NCI-H446 (cell line): Measurements from ENCODE around the gene RASSF8.
A peak's percentile ranks its signal among the peaks of the same experiment; 100 is the strongest.

Source experiments
- DNase-seq, 2 experiments: peaks; one replicate each; lab custom pipeline; 2025; lab: John Stamatoyannopoulos, UW

Gene RASSF8

GRCh38 chr12:26126340-26127284 is 168.1 kb downstream of the RASSF8 start:
- DNase-seq: peak; percentile 44 to 82

GRCh38 chr12:26127404-26127803 is 168.9 kb downstream of the RASSF8 start:
- DNase-seq: no peak

- peak; percentile 12 to 82 for DNase-seq
These were observed 169.7 kb downstream of the RASSF8 start for GRCh38 chr12:26128168-26128567.
